Kidney epithelial cell (primary cell): ENCODE data around the gene TMEM178A. TPM values are rescaled to one million over a fixed set of nuclear protein-coding genes. Genes with fewer than 3 reads are reported as not detected.
A peak's percentile ranks its signal among the peaks of the same experiment; 100 is the strongest.

Experiments used
- DNase-seq: peaks from one replicate; pipeline ENCODE4 v3.0.0-alpha.2; 2010; ENCODE audit warnings: low read depth
- H3K27me3 ChIP-seq: 2 replicates; pipeline ENCODE4 v1.6.0; 2011; ENCODE audit warnings: low read length; ENCODE audit not compliant: control insufficient read depth, insufficient read depth
- H3K36me3 ChIP-seq: 2 replicates; pipeline ENCODE4 v1.5.1; 2011; ENCODE audit warnings: low read length; ENCODE audit not compliant: control insufficient read depth, insufficient read depth
- H3K4me3 ChIP-seq: 2 replicates; pipeline ENCODE4 v1.5.1; 2011; ENCODE audit warnings: low read depth, mild to moderate bottlenecking, control low read depth, low read length
- CTCF ChIP-seq: IDR thresholded peaks from 2 replicates; pipeline ENCODE4 v1.5.1; 2011; ENCODE audit warnings: mild to moderate bottlenecking, moderate library complexity, low read length, control low read depth, inconsistent platforms; ENCODE audit not compliant: insufficient read depth, poor library complexity, severe bottlenecking
- total RNA-seq: library from RNA; depleted of rRNA; stranded (reverse); fragments of >200 nt; gene quantifications from 2 replicates; pipeline ENCODE4 v1.2.3, GENCODE V29; 2015

The TMEM178A gene
- total RNA-seq, 1 donor from 2014 or later, result 1.7 TPM

DNA sequence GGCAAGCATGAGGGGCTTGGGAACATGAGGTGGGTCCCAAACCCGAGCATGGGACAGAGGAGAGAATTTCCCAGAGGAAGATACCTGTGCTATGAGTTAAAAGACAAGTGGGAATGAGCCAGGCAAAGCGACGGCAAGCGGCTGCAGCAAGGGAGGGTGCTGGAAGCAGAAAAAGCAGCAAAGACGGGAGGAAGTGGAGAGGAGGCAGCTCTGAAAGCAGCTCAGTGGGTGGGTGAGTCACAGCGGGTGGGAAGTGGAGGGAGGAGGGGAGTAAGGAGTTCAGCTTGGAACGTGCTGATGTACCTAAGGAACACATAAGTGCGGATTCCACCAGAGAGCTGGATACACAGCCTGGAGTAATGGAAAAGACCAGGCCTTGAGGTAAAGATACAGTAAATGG is 71.9 kb downstream of the TMEM178A start:
- Histone ChIP-seq H3K27me3 (no peaks in the 10 kb centered on the region), H3K4me3 (no peak overlapping the region), H3K36me3 (no peaks in the 10 kb centered on the region)
- TF ChIP-seq CTCF, result no peak
- peak; percentile 50 for DNase-seq

DNA sequence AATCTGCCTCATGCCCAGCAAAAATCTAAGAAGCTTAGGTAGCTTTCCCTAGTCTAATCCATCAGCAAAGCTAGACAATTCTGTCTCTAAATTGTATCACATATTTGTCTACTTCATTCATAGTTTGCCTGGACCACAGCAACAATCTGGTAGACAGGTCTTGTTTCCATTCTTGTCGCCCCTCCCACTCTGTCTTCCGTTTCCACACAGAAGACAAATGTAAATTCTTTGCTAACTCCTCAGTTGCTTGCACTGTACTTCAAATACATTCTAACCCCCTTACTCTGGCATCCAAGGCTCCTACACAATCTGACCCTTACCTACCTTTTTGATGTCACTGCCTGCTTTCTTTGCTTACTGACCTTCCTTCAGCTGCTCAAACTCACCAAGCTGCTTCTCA is 73.2 kb downstream of the TMEM178A start:
- no peak for TF ChIP-seq CTCF
- no peak for DNase-seq
- H3K36me3 ChIP-seq, result no peaks in the 10 kb centered on the region
- H3K4me3 ChIP-seq, result no peak overlapping the region
- no peaks in the 10 kb centered on the region for H3K27me3 ChIP-seq

DNA sequence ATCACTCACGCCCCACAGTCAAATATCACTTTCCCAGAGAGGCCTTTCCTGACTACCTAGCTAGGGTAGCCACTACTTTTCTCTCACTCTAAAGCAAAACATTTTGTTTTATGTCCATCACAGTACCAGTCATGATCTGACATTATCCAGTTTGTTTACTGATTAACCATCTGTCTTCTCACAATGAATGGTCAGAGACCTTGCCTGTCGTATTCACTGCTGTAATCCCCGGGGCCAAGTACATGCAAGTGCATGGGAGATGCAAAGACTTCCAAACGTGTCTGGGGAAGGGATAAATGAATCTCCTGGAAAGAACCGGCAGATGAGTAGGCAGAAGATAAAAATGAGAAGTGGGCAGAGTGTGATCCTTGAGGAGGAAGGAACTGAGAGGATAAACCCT is 73.7 kb downstream of the TMEM178A start:
- Histone ChIP-seq H3K36me3 (no peaks in the 10 kb centered on the region), H3K4me3 (no peak overlapping the region), H3K27me3 (no peaks in the 10 kb centered on the region)
- TF ChIP-seq CTCF, result no peak
- DNase-seq, result no peak

DNA sequence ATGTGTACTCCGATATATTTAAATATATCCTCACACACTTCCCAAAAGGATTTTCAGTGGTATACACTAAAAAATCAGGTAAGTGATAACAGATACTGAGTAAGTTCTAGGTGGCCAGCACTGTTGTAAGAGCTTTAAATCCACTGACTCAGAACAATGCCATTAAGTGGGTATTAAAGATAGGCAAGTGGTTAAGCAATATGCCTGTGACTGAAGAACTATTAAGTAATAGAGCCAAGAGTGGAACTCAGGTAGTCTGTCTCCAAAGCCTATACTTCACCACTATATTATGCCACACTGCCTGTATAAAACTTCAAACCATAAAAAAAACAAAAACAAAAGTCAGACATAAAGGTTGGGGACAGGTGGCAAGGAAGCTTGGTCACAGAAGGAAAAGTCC is 76.2 kb downstream of the TMEM178A start:
- TF ChIP-seq CTCF, result no peak
- H3K4me3 ChIP-seq, result no peak overlapping the region
- H3K27me3 ChIP-seq, result no peaks in the 10 kb centered on the region
- no peaks in the 10 kb centered on the region for H3K36me3 ChIP-seq
- DNase-seq, result no peak

DNA sequence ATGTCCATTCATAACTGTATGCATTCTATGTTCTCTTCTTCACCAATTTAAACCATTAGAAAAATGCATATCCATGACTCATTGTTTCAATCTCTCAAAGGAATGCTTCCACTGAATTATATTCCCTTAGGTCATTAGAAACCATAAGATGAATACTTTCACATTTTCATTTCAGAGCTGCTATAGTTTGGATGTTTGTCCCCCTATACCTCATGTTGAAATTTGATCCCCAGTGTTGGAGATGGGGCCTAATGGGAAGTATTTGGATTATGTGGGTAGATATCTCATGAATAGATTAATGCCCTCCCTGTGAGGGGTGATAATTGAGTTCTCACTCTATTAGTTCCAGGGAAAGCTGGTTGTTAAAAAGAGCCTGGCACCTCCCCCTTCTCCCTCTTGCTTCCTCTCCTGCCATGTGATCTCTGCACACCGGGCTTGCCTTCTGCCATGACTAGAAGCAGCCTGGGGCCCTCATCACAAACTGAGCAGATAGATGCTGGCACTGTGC is 77.6 kb downstream of the TMEM178A start:
- no peak for DNase-seq

More for the DNA sequence above, 77.6 kb downstream of the TMEM178A start:
- no peak for TF ChIP-seq CTCF
- H3K36me3 ChIP-seq, result no peaks in the 10 kb centered on the region
- H3K4me3 ChIP-seq, result no peak overlapping the region
- H3K27me3 ChIP-seq, result no peaks in the 10 kb centered on the region
